Stimulated activated CD8-positive, alpha-beta memory T cell treated with anti-CD3 and anti-CD28 coated beads, Interleukin-15, amount 100 ng/mL, for 24 hours (primary cell): ENCODE data around the gene CNOT8.
A peak's percentile ranks its signal among the peaks of the same experiment; 100 is the strongest.
"Not testable (repeated sequence)": the region's sequence is repeated elsewhere in the genome, so short reads cannot be mapped to it uniquely, and the experiment has no call there.

Experiments used
- DNase-seq: peaks from one replicate; pipeline ENCODE4 v3.0.0-alpha.2; 2020; ENCODE audit warnings: low read depth

The CNOT8 gene

GRCh38 chr5:154858297-154858971 lies at the start of gene CNOT8:
Gene CNOT8, plus strand, starts transcription at chr5:154858627. Its CDS starts 4,652 bp downstream, at chr5:154863279.
- peak; percentile 92 for DNase-seq

DNA sequence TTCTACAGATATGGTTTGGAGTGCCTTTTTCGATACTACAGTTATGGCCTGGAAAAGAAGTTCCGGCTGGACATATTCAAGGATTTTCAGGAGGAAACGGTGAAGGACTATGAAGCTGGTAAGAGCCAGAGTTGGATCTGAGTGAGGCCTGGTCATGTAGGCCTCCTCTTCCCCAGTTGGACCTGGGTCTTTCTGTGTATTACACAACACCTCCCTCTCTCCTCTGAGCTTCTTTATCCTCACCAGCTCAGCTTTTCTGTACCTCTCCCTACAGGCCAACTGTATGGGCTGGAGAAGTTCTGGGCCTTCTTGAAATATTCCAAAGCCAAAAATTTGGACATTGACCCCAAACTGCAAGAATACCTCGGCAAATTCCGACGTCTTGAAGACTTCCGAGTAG lies 47.2 kb upstream of the CNOT8 start:
- DNase-seq: no peak

GRCh38 chr5:154811653-154812465 lies 46.6 kb upstream of the CNOT8 start:
- DNase-seq: no peak

DNA sequence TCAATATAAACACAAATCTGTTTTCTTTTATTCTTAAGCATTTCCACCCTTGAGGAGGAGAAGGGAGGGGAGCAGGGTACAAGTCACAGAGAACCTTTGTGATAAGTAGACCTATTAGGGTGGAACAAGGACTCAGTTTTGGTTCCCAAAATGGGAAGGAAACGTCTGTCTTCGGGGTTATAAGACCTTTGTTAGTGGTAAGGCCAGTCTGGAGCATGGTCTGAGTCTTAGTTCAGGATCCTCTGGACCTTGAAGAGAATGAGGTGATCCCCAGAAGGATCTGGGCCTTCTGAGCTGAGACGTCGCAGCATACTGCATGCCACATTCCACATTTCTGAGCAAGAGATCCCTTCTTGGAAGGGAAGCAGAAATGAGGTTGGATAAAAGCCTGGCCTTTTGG lies 45.3 kb upstream of the CNOT8 start:
- no peak for DNase-seq

DNA sequence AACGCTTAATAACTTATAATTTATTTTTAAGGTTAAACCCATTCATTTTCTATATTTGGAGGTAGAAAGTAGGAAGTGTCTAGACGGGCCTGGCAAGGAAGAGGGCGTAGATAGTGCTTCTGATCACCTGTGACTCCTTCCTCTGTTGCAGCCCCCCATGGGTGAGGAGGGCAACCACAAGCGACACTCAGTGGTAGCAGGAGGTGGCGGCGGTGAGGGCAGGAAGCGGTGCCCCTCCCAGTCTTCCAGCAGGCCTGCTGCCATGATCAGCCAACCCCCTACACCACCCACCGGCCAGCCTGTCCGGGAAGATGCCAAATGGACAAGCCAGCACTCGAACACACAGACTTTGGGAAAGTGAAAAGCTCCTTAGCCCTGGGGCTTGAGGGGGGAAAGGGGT lies 44.7 kb upstream of the CNOT8 start:
- DNase-seq: no peak

DNA sequence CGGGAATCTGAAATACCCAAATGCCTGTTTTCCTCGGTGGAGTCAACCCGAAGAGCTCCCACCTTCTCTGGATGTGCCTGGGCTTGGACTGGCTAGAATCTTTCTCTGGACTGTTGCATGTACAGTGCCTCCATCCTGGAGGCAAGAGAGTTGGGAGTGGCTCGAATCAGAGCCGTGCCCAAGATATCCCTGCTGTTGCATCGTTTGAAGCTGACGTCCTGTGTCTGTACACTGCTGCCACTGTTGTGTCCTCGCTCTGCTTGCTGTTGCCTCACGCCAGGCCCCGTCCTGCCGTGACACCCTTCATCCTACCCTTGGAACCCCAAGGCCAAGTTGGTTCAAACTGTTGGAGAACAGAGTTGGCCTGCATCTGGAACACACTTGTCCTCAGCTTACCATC lies 43.4 kb upstream of the CNOT8 start:
- DNase-seq: no peak

DNA sequence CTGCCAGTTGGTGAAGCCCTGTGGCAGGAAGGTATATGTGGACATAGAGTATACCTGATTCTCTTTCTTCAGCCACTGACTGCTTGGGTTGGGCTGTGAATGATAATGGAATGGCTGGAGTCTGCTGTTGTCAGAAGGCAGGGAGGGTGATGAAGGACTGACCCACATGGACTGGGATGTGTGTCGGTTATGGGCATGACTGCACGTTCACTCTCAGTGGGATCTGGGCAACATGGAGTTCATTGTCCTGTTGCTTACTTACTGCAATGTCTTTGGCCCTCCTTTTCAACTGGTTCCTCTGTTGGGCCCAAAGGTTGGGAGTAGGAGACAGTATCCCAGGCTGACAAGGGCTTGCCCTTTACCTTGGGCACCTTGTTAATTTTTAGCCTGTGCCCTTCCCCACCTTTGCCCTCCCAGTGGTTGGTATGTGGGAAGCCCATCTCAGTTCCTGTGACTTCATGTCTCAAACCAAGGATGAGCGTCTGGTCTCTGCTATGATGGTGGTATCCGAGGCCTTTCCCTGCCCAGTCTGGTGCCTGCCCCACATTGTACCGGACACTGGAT lies 42.7 kb upstream of the CNOT8 start:
- DNase-seq: no peak

GRCh38 chr5:154816891-154817492 lies 41.4 kb upstream of the CNOT8 start:
- DNase-seq: no peak

- no peak for DNase-seq
These were observed 40.6 kb upstream of the CNOT8 start for GRCh38 chr5:154817815-154818214.

DNA sequence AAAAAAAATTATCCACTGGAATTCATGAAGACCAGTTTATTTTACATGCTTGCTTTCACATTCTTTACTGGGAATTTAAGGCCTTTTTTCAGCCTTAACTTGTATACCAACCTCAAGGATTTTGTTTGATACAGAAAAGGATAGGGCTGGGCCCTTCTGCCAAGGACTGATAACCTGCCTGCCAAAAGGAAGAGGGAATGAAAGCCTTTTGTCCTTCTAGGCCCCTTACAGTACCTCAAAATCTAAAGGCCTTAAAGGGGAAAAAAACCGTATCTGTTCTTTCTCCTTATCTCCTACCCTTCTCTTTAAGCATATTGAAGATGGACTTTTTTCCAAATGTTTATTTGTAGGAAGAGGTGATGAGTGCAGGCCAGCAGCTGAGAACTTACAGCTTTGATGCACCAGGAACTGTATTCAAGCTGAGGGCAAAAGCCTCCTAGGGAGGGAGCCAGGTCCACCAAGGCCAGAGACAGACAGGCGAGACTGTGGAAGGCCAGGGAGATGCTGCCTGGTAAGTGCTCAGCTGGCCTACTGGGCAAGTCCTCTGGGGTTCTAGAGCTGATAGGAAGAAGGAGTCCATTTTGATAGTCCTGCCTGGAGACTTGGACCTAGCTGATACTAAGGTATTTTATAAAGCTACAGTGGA lies 39.8 kb upstream of the CNOT8 start:
- no peak for DNase-seq

- no peak for DNase-seq
These were observed 38.9 kb upstream of the CNOT8 start for GRCh38 chr5:154819546-154819945.

- no peak for DNase-seq
These were observed 38.0 kb upstream of the CNOT8 start for GRCh38 chr5:154820383-154820782.

- DNase-seq: not testable (repeated sequence)
These were observed 35.5 kb upstream of the CNOT8 start for GRCh38 chr5:154822896-154823295.

DNA sequence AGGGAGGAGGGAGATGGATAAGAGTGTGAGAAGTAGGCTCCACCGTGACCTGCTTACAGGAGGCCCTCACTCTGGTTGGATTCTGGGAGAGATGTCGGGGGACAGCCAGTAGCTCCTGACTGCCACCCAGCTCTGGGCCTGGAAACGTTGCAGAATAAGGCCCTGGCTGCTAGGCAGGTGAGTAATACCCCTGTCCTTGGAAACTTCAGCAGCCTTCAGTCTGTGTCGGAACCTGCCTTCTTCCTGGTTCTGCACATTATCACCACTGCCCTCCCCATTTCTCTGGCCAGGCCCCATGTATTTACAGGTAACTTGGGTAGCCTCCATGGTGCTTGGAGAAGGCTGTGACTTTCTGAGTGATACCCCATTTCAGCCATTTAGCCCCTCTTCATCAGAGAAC lies 34.8 kb upstream of the CNOT8 start:
- no peak for DNase-seq

- DNase-seq: no peak
These were observed 34.4 kb upstream of the CNOT8 start for GRCh38 chr5:154824070-154824469.

GRCh38 chr5:154829181-154829588 lies 29.2 kb upstream of the CNOT8 start:
- DNase-seq: no peak

- no peak for DNase-seq
These were observed 28.7 kb upstream of the CNOT8 start for GRCh38 chr5:154829589-154830218.

GRCh38 chr5:154830219-154830595 lies 28.2 kb upstream of the CNOT8 start:
- DNase-seq: no peak

DNA sequence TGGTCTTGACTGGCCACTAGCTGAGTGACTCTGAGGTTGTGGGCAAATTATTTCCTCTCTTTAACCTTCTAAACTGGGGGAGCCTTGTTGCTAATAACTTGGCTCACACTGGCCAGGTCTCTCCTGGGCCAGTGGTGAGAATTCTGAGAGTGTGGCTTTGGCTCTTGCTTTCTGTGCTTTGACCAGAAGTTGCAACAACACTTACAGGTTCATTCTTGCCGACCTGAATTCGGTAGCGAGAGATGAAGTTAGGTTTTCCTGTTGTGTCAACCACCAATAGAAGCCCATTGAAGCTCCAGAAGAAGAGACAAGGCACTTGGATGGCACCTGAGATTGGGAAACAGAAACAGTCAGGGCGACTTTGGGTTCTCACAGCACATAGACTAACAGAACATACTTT lies 27.8 kb upstream of the CNOT8 start:
- DNase-seq: no peak

GRCh38 chr5:154831451-154831850 lies 27.0 kb upstream of the CNOT8 start:
- no peak for DNase-seq

DNA sequence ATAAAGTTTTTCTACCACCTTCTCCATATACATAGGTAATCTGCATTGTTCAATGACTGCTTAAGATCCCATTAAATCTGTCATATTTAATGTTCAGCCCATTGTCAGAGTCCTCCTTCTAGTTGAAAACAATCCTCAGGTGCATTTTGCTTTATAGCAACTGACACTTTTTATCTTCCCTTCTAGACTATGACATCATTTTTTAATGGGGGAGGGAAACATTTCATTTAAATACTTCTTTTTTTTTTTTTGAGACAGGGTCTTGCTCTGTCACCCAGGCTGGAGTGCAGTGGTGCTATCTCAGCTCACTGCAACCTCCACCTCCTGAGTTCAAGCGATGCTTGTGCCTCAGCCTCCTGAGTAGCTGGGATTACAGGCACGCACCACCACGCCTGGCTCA lies 25.6 kb upstream of the CNOT8 start:
- DNase-seq: not testable (repeated sequence)

DNA sequence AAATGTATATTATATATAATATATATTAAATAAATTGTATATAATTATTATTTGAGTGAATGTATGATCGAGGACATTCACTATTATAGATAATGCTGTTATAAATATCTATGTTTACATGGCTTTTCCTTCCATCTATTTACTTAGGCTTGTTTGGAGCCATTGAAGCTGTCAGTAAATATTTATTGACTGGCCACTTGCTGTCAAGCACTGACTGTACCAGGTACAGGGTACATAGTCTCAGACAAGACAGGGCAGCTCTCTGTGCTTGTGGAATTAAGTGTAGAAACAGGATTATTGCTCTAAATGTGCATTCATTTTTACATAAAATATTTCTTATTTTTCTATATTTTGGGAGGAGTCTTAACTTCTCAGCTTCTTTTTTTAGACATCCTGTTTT lies 24.4 kb upstream of the CNOT8 start:
- DNase-seq: no peak
